ENCODE measurements around the gene ARMC7. TPM values are rescaled to one million over a fixed set of nuclear protein-coding genes. Genes with fewer than 3 reads are reported as not detected.
A peak's percentile ranks its signal among the peaks of the same experiment; 100 is the strongest.

Gene ARMC7
- total and polyA plus RNA-seq, 2 of the 4 experiments (the other 2 are of a cell fraction): 1.8 to 6.9 TPM

GRCh38 chr17:75088465-75089417 lies 21.0 kb upstream of the ARMC7 start:
- no peaks in the 10 kb centered on the region for H3K36me3 ChIP-seq (ENCODE audit: control insufficient read depth, insufficient read depth, low read length)
- peak overlapping the region; percentile 58 for H3K27ac ChIP-seq (ENCODE audit: insufficient read depth, low read length)
- ChIA-PET POLR2A (ENCODE audit: unreplicated experiment) (no interaction called here), CTCF (interaction anchor here (0.6 to 1.2 kb wide), 2 partner anchors 16 to 83 kb away, joined by 3 to 5 read pairs; no protein-coding TSS in a partner anchor)
- peaks cover 27% of the 10 kb centered on the region for H3K4me1 ChIP-seq (ENCODE audit: control insufficient read depth, insufficient read depth, low read length)
- H3K9ac ChIP-seq (ENCODE audit: low read depth, low read length): peak overlapping the region; percentile 73; the same call in 1 of the 2 replicates
- peak overlapping the region; percentile 68; the same call in 1 of the 2 replicates for H4K5ac ChIP-seq (ENCODE audit: low read depth, low read length)
- H4K20me1 ChIP-seq (ENCODE audit: insufficient read depth, low read length): no peaks in the 10 kb centered on the region; the same call in 1 of the 2 replicates
- H3K23ac ChIP-seq (ENCODE audit: low read depth, low read length): peak overlapping the region; percentile 87
- peak overlapping the region; percentile 95 for H3K14ac ChIP-seq (replicated peaks; ENCODE audit: low read depth, low read length)
- intact Hi-C loops (cut with micrococcal nuclease): no loop called here
- dilution Hi-C loops (cut with HindIII; ENCODE audit: low sequenced_read_pairs, unreplicated experiment): no loop called here
- peak overlapping the region; percentile 72 for H3K4ac ChIP-seq (ENCODE audit: low read depth, low read length)
- 90% methylated on average over 2 of the region's 11 CpGs; no CpG with 5 or more reads in 1 of the 2 experiments for WGBS, 2 experiments (ENCODE audit: extremely low coverage in 2 of 2, insufficient read length in 1 of 2)
- peak overlapping the region; percentile 37 for H3K4me3 ChIP-seq (ENCODE audit: insufficient read depth, low read depth, low read length)
- H2BK15ac ChIP-seq (ENCODE audit: low read depth, low read length): no peak overlapping the region
- H3K9me3 ChIP-seq (ENCODE audit: control insufficient read depth, insufficient read depth, low read length): no peaks in the 10 kb centered on the region
- peaks cover 0 to 34% of the 10 kb centered on the region in 2 experiments; a peak in 3 of 4 replicates for H3K79me1 ChIP-seq (ENCODE audit: low read depth in 1 of 2, low read length in 2 of 2)
- peak overlapping the region; percentile 77 for H4K91ac ChIP-seq (ENCODE audit: insufficient read depth, low read depth, low read length)
- BruUV-seq (replicated peaks): no TSS peak
- peak overlapping the region; percentile 98 for H2AK9ac ChIP-seq (replicated peaks; ENCODE audit: low read depth, low read length, poor library complexity)
- no peak overlapping the region for H2BK5ac ChIP-seq (ENCODE audit: low read depth, low read length, poor library complexity, severe bottlenecking)
- peak overlapping the region; percentile 99 for H2AFZ ChIP-seq (replicated peaks; ENCODE audit: low read length, poor library complexity)
- in situ Hi-C loops (cut with MboI; ENCODE audit: low sequenced_read_pairs): no loop called here
- H2AK5ac ChIP-seq (ENCODE audit: low read depth, low read length): peak overlapping the region; percentile 93
- DNase-seq (no peak), ATAC-seq (ENCODE audit: low read depth) (peak; percentile 12; the same call in 1 of the 2 replicates)
- H3K56ac ChIP-seq (ENCODE audit: extremely low read depth, insufficient read depth, low read length): no peak overlapping the region; the same call in 1 of the 2 replicates
- peak overlapping the region; percentile 93 to 94 for H4K8ac ChIP-seq (ENCODE audit: low read depth in 2 of 2, low read length in 2 of 2)
- H3K9me1 ChIP-seq (ENCODE audit: insufficient read depth, low read length): peaks cover 22% of the 10 kb centered on the region
- no peak overlapping the region for H3K18ac ChIP-seq (ENCODE audit: low read depth, low read length)
- H3K4me2 ChIP-seq (ENCODE audit: low read depth, low read length): peak overlapping the region; percentile 34; the same call in 1 of the 2 replicates
- H2BK120ac ChIP-seq (ENCODE audit: low read depth, low read length): peak overlapping the region; percentile 90; the same call in 1 of the 2 replicates
- H2BK20ac ChIP-seq (ENCODE audit: low read depth, low read length): no peak overlapping the region; the same call in 1 of the 2 replicates
- no peaks in the 10 kb centered on the region for H3K27me3 ChIP-seq (ENCODE audit: control insufficient read depth, insufficient read depth, low read length)
- TF ChIP-seq POLR2A (IDR thresholded peaks at IDR 0.05; ENCODE audit: low read depth, low read length) (no peak), FOS (IDR thresholded peaks at IDR 0.05; ENCODE audit: low read depth, low read length) (no peak), RAD21 (IDR thresholded peaks at IDR 0.05; ENCODE audit: low read length) (no peak), RCOR1 (IDR thresholded peaks at IDR 0.05; ENCODE audit: insufficient replicate concordance, low read length) (no peak), NFE2L2 (IDR thresholded peaks at IDR 0.05; ENCODE audit: low read depth, low read length) (no peak), CEBPB (IDR thresholded peaks at IDR 0.05; ENCODE audit: low read depth, low read length) (no peak), USF2 (IDR thresholded peaks at IDR 0.05; ENCODE audit: low read depth, low read length) (no peak), ELK1 (IDR thresholded peaks at IDR 0.05; ENCODE audit: borderline replicate concordance, low read depth, low read length) (no peak), CTCF (conservative IDR thresholded peaks at IDR 0.05; ENCODE audit: low read depth, low read length) (no peak), CHD1 (IDR thresholded peaks at IDR 0.05; ENCODE audit: low read depth, low read length) (no peak), SMC3 (IDR thresholded peaks at IDR 0.05; ENCODE audit: low read depth, low read length) (no peak), BHLHE40 (IDR thresholded peaks at IDR 0.05; ENCODE audit: low read depth, low read length) (no peak), MAZ (IDR thresholded peaks at IDR 0.05; ENCODE audit: borderline replicate concordance, low read depth, low read length) (no peak)
